ENCODE measurements around the gene TNK1.

TNK1 gene

DNA sequence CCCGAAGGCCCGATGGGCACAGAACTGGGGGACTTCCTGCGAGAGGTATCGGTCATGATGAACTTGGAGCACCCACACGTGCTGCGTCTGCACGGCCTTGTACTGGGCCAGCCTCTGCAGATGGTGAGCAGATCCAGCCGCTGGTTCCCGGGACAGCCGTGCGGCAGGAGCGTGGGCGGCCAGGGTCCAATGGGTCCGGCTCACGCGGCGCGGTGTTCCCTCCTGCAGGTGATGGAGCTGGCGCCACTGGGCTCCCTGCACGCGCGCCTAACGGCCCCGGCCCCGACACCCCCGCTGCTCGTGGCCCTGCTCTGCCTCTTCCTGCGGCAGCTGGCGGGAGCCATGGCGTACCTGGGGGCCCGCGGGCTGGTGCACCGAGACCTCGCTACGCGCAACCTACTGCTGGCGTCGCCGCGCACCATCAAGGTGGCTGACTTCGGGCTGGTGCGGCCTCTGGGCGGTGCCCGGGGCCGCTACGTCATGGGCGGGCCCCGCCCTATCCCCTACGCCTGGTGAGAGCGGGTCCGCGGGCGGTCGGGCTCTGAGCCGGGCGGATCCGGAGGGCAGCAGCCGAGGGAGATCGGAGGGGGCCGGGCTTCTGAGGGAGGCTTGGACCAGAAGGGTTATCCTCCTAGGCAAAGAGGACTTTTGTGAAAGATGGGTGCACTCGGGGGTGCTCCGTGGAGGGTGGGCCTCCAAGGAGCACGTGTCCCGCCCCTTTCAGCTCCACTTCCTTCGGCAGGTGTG is 3.0 kb downstream of the TNK1 start:
- Histone ChIP-seq H3K4me1 (ENCODE audit: insufficient read depth, poor library complexity, severe bottlenecking) (peaks cover 2% of the 10 kb centered on the region), H3K36me3 (ENCODE audit: low read depth) (peaks cover 25% of the 10 kb centered on the region), H3K27me3 (ENCODE audit: insufficient read depth, poor library complexity, severe bottlenecking) (no peaks in the 10 kb centered on the region), H3K9me3 (ENCODE audit: severe bottlenecking) (no peaks in the 10 kb centered on the region), H3K27ac (ENCODE audit: poor library complexity, severe bottlenecking) (no peak overlapping the region), H3K4me3 (ENCODE audit: severe bottlenecking) (no peak overlapping the region)
- TF ChIP-seq, protein P1, sequence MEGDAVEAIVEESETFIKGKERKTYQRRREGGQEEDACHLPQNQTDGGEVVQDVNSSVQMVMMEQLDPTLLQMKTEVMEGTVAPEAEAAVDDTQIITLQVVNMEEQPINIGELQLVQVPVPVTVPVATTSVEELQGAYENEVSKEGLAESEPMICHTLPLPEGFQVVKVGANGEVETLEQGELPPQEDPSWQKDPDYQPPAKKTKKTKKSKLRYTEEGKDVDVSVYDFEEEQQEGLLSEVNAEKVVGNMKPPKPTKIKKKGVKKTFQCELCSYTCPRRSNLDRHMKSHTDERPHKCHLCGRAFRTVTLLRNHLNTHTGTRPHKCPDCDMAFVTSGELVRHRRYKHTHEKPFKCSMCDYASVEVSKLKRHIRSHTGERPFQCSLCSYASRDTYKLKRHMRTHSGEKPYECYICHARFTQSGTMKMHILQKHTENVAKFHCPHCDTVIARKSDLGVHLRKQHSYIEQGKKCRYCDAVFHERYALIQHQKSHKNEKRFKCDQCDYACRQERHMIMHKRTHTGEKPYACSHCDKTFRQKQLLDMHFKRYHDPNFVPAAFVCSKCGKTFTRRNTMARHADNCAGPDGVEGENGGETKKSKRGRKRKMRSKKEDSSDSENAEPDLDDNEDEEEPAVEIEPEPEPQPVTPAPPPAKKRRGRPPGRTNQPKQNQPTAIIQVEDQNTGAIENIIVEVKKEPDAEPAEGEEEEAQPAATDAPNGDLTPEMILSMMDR (IDR thresholded peaks at IDR 0.05; ENCODE audit: poor library complexity, severe bottlenecking): no peak
- no peak for DNase-seq (ENCODE audit: low spot score)
- no peak for ATAC-seq (ENCODE audit: low read depth)

DNA sequence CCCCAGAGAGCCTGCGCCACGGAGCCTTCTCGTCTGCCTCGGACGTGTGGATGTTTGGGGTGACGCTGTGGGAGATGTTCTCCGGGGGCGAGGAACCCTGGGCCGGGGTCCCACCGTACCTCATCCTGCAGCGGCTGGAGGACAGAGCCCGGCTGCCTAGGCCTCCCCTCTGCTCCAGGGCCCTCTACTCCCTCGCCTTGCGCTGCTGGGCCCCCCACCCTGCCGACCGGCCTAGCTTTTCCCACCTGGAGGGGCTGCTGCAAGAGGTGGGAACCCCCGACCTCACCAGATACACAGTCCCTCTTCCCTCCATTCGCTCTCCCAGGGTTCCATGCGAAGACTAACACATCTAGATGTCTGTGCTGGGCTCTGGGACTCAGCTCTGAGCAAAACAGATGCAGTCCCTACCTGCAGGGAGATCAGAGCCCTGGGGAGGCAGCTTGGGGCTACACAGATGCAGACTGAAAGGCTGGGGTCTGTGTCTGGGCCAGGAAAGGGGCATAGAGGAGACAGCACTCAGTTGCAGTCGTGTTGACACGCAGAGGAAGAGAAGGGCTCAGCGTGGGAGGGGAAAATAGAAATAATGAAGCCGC is 3.7 kb downstream of the TNK1 start:
- Histone ChIP-seq H3K27me3 (ENCODE audit: insufficient read depth, poor library complexity, severe bottlenecking) (no peaks in the 10 kb centered on the region), H3K9me3 (ENCODE audit: severe bottlenecking) (no peaks in the 10 kb centered on the region), H3K4me1 (ENCODE audit: insufficient read depth, poor library complexity, severe bottlenecking) (peaks cover 2% of the 10 kb centered on the region), H3K4me3 (ENCODE audit: severe bottlenecking) (no peak overlapping the region), H3K27ac (ENCODE audit: poor library complexity, severe bottlenecking) (no peak overlapping the region), H3K36me3 (ENCODE audit: low read depth) (peaks cover 32% of the 10 kb centered on the region)
- no peak for ATAC-seq (ENCODE audit: low read depth)
- DNase-seq (ENCODE audit: low spot score): no peak
- TF ChIP-seq, protein P1 (IDR thresholded peaks at IDR 0.05; ENCODE audit: poor library complexity, severe bottlenecking): no peak

DNA sequence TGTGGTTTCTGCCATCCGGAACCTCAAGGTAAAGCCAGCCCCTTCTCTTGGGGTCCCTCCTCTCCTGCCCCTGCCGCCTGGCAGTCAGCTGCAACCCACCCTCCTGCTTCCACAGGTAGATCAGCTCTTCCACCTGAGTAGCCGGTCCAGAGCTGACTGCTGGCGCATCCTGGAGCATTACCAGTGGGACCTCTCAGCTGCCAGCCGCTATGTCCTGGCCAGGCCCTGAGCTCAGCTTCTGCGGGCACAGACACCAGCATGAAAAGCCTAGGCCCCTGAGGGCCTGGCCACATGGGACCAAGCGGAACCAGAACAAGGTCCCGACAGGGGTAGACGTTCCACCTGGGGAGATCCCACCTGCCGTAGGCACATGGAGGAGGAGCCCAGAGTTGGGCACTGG is 8.0 kb downstream of the TNK1 start:
- TF ChIP-seq, protein P1 (IDR thresholded peaks at IDR 0.05; ENCODE audit: poor library complexity, severe bottlenecking): no peak
- no peak overlapping the region for H3K4me3 ChIP-seq (ENCODE audit: severe bottlenecking)
- H3K27ac ChIP-seq (ENCODE audit: poor library complexity, severe bottlenecking): no peak overlapping the region
- no peaks in the 10 kb centered on the region for H3K4me1 ChIP-seq (ENCODE audit: insufficient read depth, poor library complexity, severe bottlenecking)
- H3K27me3 ChIP-seq (ENCODE audit: insufficient read depth, poor library complexity, severe bottlenecking): no peaks in the 10 kb centered on the region
- DNase-seq (ENCODE audit: low spot score): no peak
- no peak for ATAC-seq (ENCODE audit: low read depth)
- H3K9me3 ChIP-seq (ENCODE audit: severe bottlenecking): no peaks in the 10 kb centered on the region
- H3K36me3 ChIP-seq (ENCODE audit: low read depth): peaks cover 56% of the 10 kb centered on the region

DNA sequence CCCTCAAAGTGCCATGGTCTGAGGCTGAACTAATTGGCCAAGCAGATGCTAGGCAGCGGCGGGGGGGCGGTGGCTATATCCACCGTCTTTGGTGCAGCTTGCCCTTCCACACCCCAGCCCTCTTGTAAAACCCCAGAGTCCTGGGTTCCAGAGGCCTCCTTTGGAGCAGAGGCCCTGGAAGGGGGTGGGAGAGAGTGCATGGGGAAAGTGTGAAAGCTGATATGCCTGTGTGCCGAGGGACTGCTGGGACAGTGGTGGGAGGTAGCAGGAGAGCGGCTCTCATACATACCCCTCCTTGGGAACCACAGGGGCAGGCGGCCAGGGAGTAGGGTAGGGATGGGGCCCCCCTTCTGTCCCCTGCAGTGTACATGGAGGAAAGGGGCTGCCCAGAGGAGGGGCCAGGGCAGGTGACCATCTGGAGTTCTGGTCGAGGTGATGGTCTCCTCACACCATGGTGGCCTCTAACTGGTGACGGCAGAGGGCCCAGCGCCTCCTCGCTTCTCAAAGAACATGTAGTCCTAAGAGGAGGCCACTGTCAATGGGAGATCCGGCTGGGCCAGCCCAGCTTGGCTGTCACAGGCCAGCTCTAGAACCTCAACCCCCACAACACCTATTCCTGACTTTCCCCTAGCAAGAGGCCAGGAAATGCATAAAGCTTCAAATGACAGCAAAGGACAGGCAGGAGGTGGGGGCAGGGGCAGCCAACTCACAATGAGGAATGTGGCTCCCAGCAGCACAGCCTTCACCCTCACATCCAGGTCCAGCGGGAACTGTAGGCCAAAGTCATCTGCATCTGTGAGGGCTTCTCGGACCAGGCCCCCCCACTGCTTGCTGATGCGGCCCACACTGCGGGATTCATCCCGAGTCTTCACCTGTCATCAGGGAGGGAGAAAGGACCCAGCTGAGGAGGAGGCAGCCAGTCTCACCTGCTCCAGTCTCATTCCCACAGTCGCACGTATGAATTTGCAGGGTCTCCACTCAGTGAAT is 9.3 kb downstream of the TNK1 start:
- no peaks in the 10 kb centered on the region for H3K9me3 ChIP-seq (ENCODE audit: severe bottlenecking)
- no peaks in the 10 kb centered on the region for H3K27me3 ChIP-seq (ENCODE audit: insufficient read depth, poor library complexity, severe bottlenecking)
- peaks cover 50% of the 10 kb centered on the region for H3K36me3 ChIP-seq (ENCODE audit: low read depth)
- DNase-seq (ENCODE audit: low spot score) (no peak), ATAC-seq (ENCODE audit: low read depth) (no peak)
- no peaks in the 10 kb centered on the region for H3K4me1 ChIP-seq (ENCODE audit: insufficient read depth, poor library complexity, severe bottlenecking)
- no peak overlapping the region for H3K27ac ChIP-seq (ENCODE audit: poor library complexity, severe bottlenecking)
- no peak overlapping the region for H3K4me3 ChIP-seq (ENCODE audit: severe bottlenecking)
- TF ChIP-seq, protein P1 (IDR thresholded peaks at IDR 0.05; ENCODE audit: poor library complexity, severe bottlenecking): no peak

Measured in RWPE2 (cell line).